HepG2 (cell line): ENCODE results near the gene RRAD. TPM values are rescaled to one million over a fixed set of nuclear protein-coding genes. Genes with fewer than 3 reads are reported as not detected.
A peak's percentile ranks its signal among the peaks of the same experiment; 100 is the strongest.

Source experiments
- CSRNP1 ChIP-seq: sonication (generic); formaldehyde crosslinking; IDR thresholded peaks from 2 replicates; pipeline ENCODE4 v1.8.1; 2023; ENCODE audit warnings: mild to moderate bottlenecking, missing genetic modification reagents
- ERF ChIP-seq: IDR thresholded peaks from 2 replicates; pipeline ENCODE4 v1.6.1; 2018; ENCODE audit warnings: missing biosample characterization, missing genetic modification reagents
- GRHL1 ChIP-seq: sonication (generic); formaldehyde crosslinking; conservative IDR thresholded peaks from 2 replicates; pipeline ENCODE4 v1.8.0; 2022; ENCODE audit warnings: missing genetic modification reagents
- IRF2 ChIP-seq: IDR thresholded peaks from 2 replicates; pipeline ENCODE4 v1.6.1; 2018; ENCODE audit warnings: missing genetic modification reagents, missing compliant biosample characterization
- KDM5A ChIP-seq: fragments of 200-600 bp; sonication (generic); IDR thresholded peaks from 2 replicates; pipeline ENCODE4 v1.7.0; 2018; ENCODE audit warnings: antibody characterized with exemption, mild to moderate bottlenecking, low read length, borderline replicate concordance
- MAZ ChIP-seq, 2 experiments: sonication (generic) in 1 of 2; formaldehyde crosslinking in 1 of 2; IDR thresholded peaks; 2 replicates each; pipeline versions ENCODE4 v1.5.0 to v1.6.1; 2012 to 2020; ENCODE audit warnings: low read depth in 2 of 2, mild to moderate bottlenecking in 2 of 2, borderline replicate concordance in 1 of 2, improper control_type of control experiment in 1 of 2, low read length in 1 of 2, missing genetic modification reagents in 1 of 2, moderate library complexity in 1 of 2
- PLSCR1 ChIP-seq: sonication (generic); formaldehyde crosslinking; IDR thresholded peaks from 2 replicates; pipeline ENCODE4 v1.5.0; 2020; ENCODE audit warnings: missing genetic modification reagents, mild to moderate bottlenecking, borderline replicate concordance
- RORA ChIP-seq: sonication (generic); formaldehyde crosslinking; IDR thresholded peaks from 2 replicates; pipeline ENCODE4 v1.5.0; 2020; ENCODE audit warnings: mild to moderate bottlenecking, missing genetic modification reagents, moderate library complexity
- SP4 ChIP-seq: sonication (generic); formaldehyde crosslinking; IDR thresholded peaks from 2 replicates; pipeline ENCODE4 v1.8.1; 2023; ENCODE audit warnings: mild to moderate bottlenecking, missing genetic modification reagents
- ZFP62 ChIP-seq: sonication (generic); formaldehyde crosslinking; IDR thresholded peaks from 2 replicates; pipeline ENCODE4 v1.4.0; 2020; ENCODE audit warnings: missing genetic modification reagents
- ZNF550 ChIP-seq: sonication (generic); formaldehyde crosslinking; IDR thresholded peaks from 2 replicates; pipeline ENCODE4 v1.4.0; 2020; ENCODE audit warnings: mild to moderate bottlenecking, missing genetic modification reagents, borderline replicate concordance
- ZNF572 ChIP-seq: sonication (generic); formaldehyde crosslinking; IDR thresholded peaks from 2 replicates; pipeline ENCODE4 v1.5.1; 2020; ENCODE audit warnings: mild to moderate bottlenecking, missing genetic modification reagents
- ZNF597 ChIP-seq: sonication (generic); formaldehyde crosslinking; IDR thresholded peaks from 2 replicates; pipeline ENCODE4 v1.5.0; 2020; ENCODE audit warnings: missing genetic modification reagents
- ZNF773 ChIP-seq: sonication (generic); formaldehyde crosslinking; IDR thresholded peaks from 2 replicates; pipeline ENCODE4 v1.4.0; 2020; ENCODE audit warnings: missing genetic modification reagents, borderline replicate concordance
- ZNF839 ChIP-seq: sonication (generic); formaldehyde crosslinking; IDR thresholded peaks from 2 replicates; pipeline ENCODE4 v1.4.0; 2020; ENCODE audit warnings: missing genetic modification reagents, mild to moderate bottlenecking, borderline replicate concordance
- ZSCAN25 ChIP-seq: sonication (generic); formaldehyde crosslinking; IDR thresholded peaks from 2 replicates; pipeline ENCODE4 v1.8.0; 2022; ENCODE audit warnings: mild to moderate bottlenecking, missing genetic modification reagents
- polyA plus RNA-seq, 8 experiments: library from polyadenylated mRNA; depleted of rRNA in 3 of 8; stranded (reverse) in 7 of 8; unstranded in 1 of 8; fragments of >200 nt; fragmentation: Illumina TruSeq in 4 of 8; extraction: Trizol in 4 of 8; gene quantifications; 2 replicates each; pipeline versions ENCODE4 v1.2.1 to v1.2.3, GENCODE V29; 2011 to 2016; ENCODE audit warnings: low read depth in 4 of 8, missing spikeins in 1 of 8, mixed read lengths in 1 of 8; ENCODE audit not compliant: insufficient read depth in 1 of 8
- total RNA-seq, 5 experiments: library from RNA; depleted of rRNA; stranded (reverse); fragments of >200 nt; fragmentation: Illumina TruSeq; extraction: Trizol; gene quantifications; 2 replicates each; pipeline ENCODE4 v1.2.3, GENCODE V29; 2016; ENCODE audit warnings: low read depth in 1 of 5
- TF ChIP-seq, protein P1 (sequence below), 2 experiments: sonication (generic) in 1 of 2; formaldehyde crosslinking in 1 of 2; IDR thresholded peaks; 2 replicates each; pipeline versions ENCODE4 v1.5.1 to v1.6.1; 2011 to 2020; ENCODE audit warnings: borderline replicate concordance in 1 of 2, low read depth in 1 of 2, low read length in 1 of 2, mild to moderate bottlenecking in 1 of 2, missing genetic modification reagents in 1 of 2, moderate library complexity in 1 of 2
- TF ChIP-seq, protein P2 (sequence below): sonication (generic); formaldehyde crosslinking; IDR thresholded peaks from 2 replicates; pipeline ENCODE4 v1.4.0; 2020; ENCODE audit warnings: mild to moderate bottlenecking, missing genetic modification reagents

RRAD gene
- total and polyA plus RNA-seq, 2 of the 13 experiments (the other 11 are each of a cell fraction or from before 2014, with no cell fraction given): 0.80 to 1.1 TPM

DNA sequence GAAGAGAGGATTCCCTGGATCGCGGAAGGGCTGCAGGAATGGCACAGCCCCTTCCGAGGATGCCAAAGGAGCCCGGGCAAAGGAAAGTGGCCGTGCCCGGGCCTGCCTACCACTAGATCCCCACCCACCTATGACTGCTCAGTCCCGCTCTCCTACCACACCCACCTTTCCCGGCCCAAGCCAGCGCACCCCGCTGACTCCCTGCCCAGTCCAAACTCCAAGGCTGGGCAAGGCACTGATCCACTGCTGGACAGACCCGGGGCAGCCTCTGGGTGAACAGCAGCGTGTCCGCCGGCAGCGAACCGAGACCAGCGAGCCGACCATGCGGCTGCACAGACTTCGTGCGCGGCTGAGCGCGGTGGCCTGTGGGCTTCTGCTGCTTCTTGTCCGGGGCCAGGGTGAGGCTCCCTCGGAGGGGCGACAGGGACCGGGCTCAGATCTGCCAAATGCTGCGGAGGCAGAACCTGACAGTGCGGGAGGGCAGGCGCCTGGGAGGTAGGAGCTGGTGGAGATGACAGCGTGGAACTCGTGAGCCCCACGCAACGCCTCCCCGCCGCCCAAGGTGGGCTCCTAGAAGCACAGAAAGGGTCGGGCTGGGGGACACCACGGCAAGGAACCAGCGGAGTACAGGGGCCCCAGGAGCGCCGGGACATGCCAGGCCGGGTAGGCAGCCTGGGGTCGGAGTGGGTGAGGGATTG, 10.1 kb upstream of the RRAD start, which contains the start of gene CES2 (continued):
- TF ChIP-seq SP4 (CRISPR knock-in tag) (peak; percentile 72; the same call in 1 of the 2 replicates), MAZ (IDR thresholded peaks at IDR 0.05; ENCODE audit: borderline replicate concordance, low read depth, low read length) (peak; percentile 66; the same call in 1 of the 2 replicates), MAZ (CRISPR knock-in tag; IDR thresholded peaks at IDR 0.05; ENCODE audit: low read depth) (peak; percentile 53; the same call in 1 of the 2 replicates), ZFP62 (CRISPR knock-in tag) (no peak), ZNF550 (CRISPR knock-in tag) (no peak; the same call in 1 of the 2 replicates), ERF (CRISPR knock-in tag) (peak; percentile 50; the same call in 1 of the 2 replicates), KDM5A (no peak), GRHL1 (CRISPR knock-in tag) (no peak), ZNF773 (CRISPR knock-in tag) (0 out of 2 replicates have a peak, but pooled peaks have one; percentile 56), ZNF572 (no peak), ZSCAN25 (peak; percentile 83), PLSCR1 (peak; percentile 90; the same call in 1 of the 2 replicates), ZNF839 (no peak), RORA (no peak), CSRNP1 (CRISPR knock-in tag) (peak; percentile 86), ZNF597 (CRISPR knock-in tag) (no peak), IRF2 (CRISPR knock-in tag) (peak; percentile 73; the same call in 1 of the 2 replicates)
- TF ChIP-seq, protein P1, sequence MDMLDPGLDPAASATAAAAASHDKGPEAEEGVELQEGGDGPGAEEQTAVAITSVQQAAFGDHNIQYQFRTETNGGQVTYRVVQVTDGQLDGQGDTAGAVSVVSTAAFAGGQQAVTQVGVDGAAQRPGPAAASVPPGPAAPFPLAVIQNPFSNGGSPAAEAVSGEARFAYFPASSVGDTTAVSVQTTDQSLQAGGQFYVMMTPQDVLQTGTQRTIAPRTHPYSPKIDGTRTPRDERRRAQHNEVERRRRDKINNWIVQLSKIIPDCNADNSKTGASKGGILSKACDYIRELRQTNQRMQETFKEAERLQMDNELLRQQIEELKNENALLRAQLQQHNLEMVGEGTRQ (IDR thresholded peaks at IDR 0.05; ENCODE audit: low read depth, low read length): no peak
- TF ChIP-seq, protein P1 (CRISPR knock-in tag; IDR thresholded peaks at IDR 0.05; ENCODE audit: borderline replicate concordance): no peak
- TF ChIP-seq, protein P2, sequence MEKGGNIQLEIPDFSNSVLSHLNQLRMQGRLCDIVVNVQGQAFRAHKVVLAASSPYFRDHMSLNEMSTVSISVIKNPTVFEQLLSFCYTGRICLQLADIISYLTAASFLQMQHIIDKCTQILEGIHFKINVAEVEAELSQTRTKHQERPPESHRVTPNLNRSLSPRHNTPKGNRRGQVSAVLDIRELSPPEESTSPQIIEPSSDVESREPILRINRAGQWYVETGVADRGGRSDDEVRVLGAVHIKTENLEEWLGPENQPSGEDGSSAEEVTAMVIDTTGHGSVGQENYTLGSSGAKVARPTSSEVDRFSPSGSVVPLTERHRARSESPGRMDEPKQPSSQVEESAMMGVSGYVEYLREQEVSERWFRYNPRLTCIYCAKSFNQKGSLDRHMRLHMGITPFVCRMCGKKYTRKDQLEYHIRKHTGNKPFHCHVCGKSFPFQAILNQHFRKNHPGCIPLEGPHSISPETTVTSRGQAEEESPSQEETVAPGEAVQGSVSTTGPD (CRISPR knock-in tag): no peak
